ENCODE data around the gene DST.

The DST gene

DNA sequence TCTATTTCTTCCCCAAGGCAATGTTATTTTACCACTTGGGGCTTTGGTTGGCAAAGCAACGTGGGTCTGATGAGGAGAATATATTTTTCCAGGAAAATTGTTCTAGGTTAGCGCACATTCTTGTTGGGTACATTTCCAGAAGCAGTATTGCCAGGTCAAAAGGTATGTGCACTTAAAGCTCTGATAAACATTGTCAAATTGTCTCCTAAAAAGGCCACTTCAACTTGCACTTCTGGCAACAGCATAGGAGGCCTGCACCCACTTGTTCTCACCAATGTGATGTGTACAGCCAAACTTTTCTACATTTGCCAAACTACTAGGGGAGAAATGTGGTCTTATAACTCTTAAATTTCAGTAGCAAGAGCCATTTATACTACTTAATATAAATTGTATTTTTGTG is 197.8 kb downstream of the DST start:
- H3K4me3 ChIP-seq (ENCODE audit: low read length): no peak overlapping the region
- no peak for TF ChIP-seq ZNF274 (IDR thresholded peaks at IDR 0.05; ENCODE audit: low read depth, low read length)

DNA sequence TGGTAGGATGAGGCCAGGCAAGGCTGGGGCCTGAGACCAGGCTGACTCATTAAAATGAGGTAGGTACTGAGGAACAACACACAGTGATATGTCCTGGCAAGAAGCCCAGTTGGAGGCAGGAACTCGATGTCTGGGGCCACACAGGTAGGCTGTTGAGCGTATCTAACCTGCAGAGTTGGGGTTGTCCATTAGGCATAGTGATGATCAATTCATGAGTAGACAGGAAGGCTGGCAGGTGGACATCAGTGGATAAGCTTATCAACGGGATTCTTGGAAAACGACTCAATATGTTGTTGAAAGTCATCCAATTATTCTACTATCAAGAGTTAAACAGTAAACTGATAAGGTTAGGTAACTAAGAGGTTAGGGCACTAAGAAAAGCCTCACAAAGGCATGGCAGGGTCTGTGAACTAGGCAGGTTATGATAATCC is 202.1 kb downstream of the DST start:
- no peak for TF ChIP-seq ZNF274 (IDR thresholded peaks at IDR 0.05; ENCODE audit: low read depth, low read length)
- no peak overlapping the region for H3K4me3 ChIP-seq (ENCODE audit: low read length)

DNA sequence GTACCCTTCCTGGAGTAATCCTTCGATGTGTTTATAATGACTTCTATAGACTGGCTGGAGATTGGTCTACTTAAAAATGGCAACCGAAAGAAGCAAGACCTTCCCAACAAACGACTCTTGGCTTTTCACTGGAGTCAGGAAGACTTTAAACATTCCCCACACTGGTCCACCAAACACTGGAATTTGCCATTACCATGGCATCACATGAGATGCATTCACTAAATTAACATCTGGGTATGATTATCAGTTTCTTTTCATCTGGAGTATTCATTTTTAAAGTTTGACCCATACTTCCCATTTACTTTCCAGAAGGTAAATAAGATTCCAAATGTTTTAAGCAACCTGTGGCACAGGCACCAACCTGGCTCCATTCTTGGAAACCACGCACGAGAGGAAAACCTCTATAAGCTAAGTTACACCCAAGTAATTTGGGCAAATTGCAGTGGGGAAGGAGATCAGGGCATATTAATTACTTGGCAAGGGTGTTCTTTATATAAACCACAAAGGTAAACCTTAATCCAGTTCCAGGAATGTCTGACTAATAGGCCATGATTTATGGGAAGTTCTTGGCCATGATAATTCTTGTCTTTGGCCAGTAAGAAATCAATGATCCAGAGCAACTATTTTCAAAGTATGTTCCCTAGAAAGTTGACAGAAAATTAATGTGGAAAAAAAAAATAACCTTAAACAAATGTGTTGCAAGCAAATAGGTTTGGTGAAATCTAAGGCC is 205.4 kb downstream of the DST start:
- TF ChIP-seq ZNF274 (IDR thresholded peaks at IDR 0.05; ENCODE audit: low read depth, low read length): no peak
- no peak overlapping the region for H3K4me3 ChIP-seq (ENCODE audit: low read length)

DNA sequence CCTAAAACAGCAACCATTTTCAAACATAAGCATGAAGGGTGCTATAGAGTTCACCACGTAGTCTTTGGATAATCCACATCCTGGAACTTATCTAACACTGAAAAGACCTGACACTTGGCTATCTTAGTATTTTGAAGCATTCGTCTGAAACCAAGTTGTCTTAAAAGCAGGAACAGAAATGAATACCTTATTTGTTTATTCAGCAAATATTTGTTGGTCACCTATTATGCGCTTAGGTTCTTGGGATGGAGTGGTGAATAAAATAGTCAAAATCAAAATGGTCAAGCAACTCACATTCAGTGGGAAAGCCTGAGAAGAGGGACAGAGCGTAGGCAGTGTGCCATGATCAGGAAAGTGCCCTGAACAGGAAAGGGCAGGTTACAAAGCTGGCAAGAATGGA is 206.9 kb downstream of the DST start:
- H3K4me3 ChIP-seq (ENCODE audit: low read length): no peak overlapping the region
- TF ChIP-seq ZNF274 (IDR thresholded peaks at IDR 0.05; ENCODE audit: low read depth, low read length): no peak

DNA sequence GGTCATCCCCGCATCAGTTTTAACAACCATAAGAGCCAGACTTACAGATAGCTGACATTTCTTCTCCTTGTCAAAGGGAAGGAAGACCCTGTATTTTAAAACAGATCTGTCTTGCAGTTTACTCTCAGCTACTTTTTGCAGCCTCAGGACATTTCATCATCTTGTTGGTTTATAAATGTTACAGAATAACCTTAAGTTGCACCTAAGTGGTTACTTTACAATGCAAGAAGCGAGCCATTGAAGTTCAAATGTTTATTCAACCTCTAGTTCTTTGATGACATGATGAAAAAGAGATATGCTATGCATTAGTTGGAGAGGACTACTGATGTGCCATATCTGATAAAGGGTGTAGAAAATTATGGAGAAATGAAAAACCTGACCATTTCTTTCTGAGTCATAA is 207.4 kb downstream of the DST start:
- no peak overlapping the region for H3K4me3 ChIP-seq (ENCODE audit: low read length)
- TF ChIP-seq ZNF274 (IDR thresholded peaks at IDR 0.05; ENCODE audit: low read depth, low read length): no peak

DNA sequence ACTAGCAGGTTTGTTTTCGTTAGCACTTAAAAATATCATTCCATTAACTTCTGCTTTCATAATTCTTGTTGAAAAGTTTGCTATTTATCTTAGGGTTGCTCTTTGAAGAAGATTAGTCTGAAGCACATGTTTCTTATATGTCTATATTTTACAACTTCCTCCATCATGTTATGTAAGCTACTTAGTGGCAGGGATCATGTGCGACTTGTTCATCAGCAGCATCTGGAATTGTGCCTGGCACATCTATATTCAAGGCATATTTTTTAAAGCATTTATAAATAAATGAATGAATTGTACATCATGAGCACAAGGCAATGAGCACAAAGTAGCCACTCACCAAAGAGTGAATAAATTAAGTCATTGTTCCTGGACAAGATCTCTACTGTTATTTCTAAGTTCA is 208.1 kb downstream of the DST start:
- no peak for TF ChIP-seq ZNF274 (IDR thresholded peaks at IDR 0.05; ENCODE audit: low read depth, low read length)
- H3K4me3 ChIP-seq (ENCODE audit: low read length): no peak overlapping the region

DNA sequence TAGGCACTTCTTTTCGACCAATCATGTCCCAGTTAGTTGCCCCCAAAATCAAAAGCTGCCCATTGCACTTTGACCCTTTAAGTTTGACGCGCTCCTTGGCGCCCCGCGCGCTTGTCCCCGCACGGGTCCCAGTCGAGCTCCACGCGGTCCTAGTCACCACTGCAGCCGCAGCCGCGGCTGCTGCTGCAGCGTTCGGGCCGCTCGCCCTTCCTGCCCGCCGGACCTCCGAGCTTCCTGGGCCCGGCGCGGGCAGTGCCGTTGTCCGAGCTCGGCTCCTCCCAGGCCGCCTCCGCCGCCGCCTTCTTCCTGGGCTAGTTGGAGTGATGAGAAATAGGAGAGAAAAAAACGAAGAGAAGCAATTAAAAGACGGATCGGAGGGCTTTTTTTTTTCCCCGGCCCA is 209.6 kb downstream of the DST start:
- no peak overlapping the region for H3K4me3 ChIP-seq (ENCODE audit: low read length)
- no peak for TF ChIP-seq ZNF274 (IDR thresholded peaks at IDR 0.05; ENCODE audit: low read depth, low read length)

DNA sequence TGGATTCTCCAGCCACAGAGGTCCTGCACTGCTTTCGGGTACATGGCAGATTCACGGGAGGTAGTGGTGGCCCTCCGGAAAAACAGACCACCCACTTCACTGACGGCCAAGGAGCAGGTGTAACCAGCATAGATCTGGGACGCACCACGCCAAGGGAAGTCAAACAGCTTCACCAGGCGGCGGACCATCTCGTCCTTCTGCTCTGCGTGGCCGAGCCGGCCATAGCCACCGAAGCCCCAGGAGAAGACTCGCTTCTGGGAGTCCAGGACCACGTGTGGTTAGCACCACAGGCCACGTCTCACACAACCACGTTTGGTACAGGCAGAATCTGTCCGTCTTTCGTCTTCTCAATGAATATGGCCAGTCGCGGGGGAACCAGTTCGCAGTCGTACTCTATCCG is 210.5 kb downstream of the DST start:
- no peak overlapping the region for H3K4me3 ChIP-seq (ENCODE audit: low read length)
- TF ChIP-seq ZNF274 (IDR thresholded peaks at IDR 0.05; ENCODE audit: low read depth, low read length): no peak

DNA sequence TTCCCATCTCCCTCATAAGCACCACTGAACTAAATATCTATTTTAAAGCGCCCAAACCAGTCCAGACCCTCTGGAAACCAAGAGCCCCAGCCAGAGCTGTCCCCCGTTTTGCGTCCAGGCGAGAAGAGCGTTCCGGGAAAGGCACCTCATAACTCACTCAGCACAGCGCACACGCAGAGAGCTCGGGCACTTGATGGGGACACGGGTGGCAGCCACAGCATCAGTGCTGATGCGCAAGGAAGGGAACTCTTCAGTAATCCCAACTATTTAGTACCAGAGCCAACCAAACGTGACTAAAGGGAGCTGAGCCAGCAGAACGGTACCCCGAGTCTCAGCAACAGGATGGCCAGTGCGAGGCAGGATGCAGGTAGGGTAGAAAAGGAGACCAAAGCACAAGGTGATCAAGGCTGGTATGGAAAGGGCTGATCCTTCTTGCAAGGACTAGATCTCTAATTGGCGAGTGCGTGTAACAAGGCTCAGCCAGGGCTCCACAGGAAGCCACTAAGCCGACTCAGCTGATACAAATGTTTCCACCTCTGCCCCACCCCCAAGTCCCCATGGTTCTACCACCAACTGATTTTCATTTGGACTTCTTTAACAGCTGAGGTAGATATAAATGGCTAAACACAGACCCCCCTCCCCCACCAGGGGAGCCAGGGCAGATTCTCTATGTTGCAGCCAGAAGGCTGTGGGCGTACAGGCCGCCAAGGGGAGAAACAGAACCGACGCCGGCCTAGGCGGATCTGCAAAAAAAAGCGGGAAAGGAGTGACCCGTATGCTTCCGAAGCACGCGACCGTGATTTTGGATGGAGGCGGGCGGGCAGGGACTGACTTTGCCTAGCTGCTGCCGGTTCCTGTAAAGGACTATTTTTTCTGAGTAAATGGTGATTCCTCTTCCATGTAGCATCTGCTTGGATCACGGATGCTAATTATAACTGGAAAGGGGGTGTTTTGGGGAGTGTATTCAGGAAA is 211.8 kb downstream of the DST start:
- H3K4me3 ChIP-seq (ENCODE audit: low read length): no peak overlapping the region
- TF ChIP-seq ZNF274 (IDR thresholded peaks at IDR 0.05; ENCODE audit: low read depth, low read length): no peak

DNA sequence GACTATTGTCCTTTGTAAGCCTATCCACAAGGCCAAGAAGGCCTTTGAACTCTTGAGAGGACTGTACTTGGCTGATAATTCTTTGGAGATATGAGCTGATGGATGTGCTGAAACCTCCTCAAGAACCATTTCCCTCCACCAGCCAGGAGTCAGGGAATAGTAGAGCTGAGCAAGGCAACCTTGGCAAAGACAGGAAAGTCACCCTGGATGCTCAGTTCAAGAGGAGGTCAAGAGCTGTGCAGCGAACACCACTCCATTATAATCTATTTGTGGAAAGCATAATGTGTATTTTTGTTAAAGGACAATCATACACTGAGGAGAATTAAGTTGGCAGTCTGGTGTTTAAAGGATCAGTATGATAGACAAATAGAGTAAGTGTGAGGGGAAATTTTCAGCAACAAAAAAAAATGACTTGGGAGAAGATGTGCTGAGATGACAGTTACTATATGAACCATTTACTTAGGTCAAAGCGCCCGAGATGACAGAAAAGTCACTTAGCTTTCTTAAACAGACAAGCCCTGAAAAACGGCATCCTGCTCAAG is 218.1 kb downstream of the DST start:
- no peak for TF ChIP-seq ZNF274 (IDR thresholded peaks at IDR 0.05; ENCODE audit: low read depth, low read length)
- no peak overlapping the region for H3K4me3 ChIP-seq (ENCODE audit: low read length)

DNA sequence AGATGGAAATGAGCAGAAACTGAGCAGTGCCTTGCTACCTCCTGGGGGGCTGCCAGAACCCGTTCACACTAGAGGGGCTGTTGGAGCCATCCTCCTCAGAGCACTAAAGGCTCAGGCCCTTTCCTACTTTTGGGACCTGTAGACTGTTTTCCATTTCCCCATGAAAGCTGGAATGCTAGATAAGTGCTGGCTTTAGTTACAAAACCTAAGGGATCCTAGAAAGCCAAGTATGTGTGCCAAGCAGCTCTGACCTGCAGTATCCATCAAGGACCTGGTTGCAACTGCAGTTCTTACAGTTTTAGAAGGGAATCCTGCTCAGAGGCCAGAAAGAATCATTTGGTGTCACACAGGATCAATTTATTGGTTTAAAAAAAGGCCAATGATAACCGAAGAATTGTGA is 218.6 kb downstream of the DST start:
- no peak for TF ChIP-seq ZNF274 (IDR thresholded peaks at IDR 0.05; ENCODE audit: low read depth, low read length)
- no peak overlapping the region for H3K4me3 ChIP-seq (ENCODE audit: low read length)

DNA sequence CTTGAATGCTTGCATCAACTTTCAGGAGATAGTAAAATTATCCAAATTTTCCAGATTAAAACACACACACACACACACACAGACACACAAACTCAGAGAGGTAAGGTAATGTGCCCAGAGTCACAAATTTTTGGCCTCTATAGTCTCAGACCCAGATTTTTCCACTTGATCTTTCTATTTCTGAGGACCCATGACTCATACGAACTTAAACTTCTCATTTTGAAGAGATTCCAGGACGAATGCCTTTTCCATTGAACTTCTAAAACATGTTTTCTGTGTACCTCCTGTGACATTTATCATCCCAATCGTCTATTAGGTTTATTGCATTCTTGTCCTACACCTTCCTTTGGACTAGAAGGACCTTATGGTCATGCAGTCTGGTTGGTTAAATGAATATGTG is 222.4 kb downstream of the DST start:
- no peak for TF ChIP-seq ZNF274 (IDR thresholded peaks at IDR 0.05; ENCODE audit: low read depth, low read length)
- H3K4me3 ChIP-seq (ENCODE audit: low read length): no peak overlapping the region

DNA sequence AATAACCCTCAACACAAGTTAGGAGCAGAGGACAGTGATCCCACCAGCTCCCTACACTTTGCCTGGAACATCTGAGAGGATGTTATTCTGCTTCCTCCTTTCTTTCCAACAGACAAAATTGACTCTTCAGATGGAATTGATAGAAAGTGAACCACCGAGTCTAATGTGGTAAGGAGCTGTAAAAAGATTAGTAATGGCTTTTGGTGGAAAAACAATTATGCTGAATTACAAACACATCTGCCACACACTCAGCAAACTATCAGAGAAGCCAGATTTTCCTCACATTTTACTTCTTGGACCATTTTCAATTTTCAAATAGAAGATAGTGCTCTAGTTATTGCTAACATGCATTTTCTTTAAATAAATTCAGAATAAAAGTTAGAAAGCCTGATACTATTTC is 223.5 kb downstream of the DST start:
- TF ChIP-seq ZNF274 (IDR thresholded peaks at IDR 0.05; ENCODE audit: low read depth, low read length): no peak
- no peak overlapping the region for H3K4me3 ChIP-seq (ENCODE audit: low read length)

DNA sequence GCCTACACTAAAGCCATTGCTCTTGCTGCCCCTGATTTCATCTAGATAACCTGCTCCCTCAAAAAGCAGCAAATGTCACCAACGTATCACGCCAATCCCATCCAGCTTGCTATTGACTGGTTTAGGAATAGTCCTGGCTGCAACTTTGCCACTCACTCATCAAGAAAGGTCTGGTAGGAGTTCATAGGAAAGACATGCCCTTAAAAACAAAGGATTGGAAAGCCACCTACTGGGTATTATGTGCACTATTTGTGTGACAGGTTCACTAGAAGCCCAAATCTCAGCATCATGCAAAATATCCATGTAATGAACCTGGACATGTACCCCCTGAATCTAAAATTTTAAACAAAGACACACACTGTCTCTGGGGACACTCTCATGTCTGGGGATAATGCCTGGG is 224.9 kb downstream of the DST start:
- TF ChIP-seq ZNF274 (IDR thresholded peaks at IDR 0.05; ENCODE audit: low read depth, low read length): no peak
- no peak overlapping the region for H3K4me3 ChIP-seq (ENCODE audit: low read length)

DNA sequence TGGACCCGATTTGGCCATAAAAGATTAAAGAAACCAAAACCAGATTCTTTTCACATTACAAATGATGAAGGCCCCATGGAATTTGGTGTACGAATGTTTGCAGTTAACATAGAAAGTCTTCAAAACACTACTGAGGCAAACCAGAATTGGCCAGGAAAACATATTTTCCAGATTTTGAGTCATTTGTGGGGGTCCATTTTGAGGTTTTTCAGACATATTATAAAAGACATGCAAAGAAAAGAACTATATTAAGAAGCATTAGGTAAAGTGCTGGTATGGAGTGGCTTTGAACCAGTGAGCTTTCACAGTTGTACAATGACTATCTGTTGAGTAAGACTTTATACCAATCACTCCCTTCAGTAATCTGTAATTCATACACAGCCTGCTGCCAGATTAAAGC is 226.4 kb downstream of the DST start:
- TF ChIP-seq ZNF274 (IDR thresholded peaks at IDR 0.05; ENCODE audit: low read depth, low read length): no peak
- H3K4me3 ChIP-seq (ENCODE audit: low read length): no peak overlapping the region
